GM12865 (cell line): Measurements from ENCODE around the gene HOXC10.

Experiments used
- DNase-seq: peaks from one replicate; pipeline ENCODE4 v3.0.0; 2010; ENCODE audit warnings: low read depth
- H3K4me3 ChIP-seq: 2 replicates; pipeline ENCODE4 v1.5.1; 2011; ENCODE audit warnings: mild to moderate bottlenecking, low read depth, low read length, control low read depth
- TF ChIP-seq, protein P1 (sequence below): IDR thresholded peaks from 2 replicates; pipeline ENCODE4 v1.5.1; 2011; ENCODE audit warnings: low read length, control low read depth, low read depth, inconsistent platforms; ENCODE audit not compliant: insufficient read depth; ENCODE audit errors: missing control alignments

Gene HOXC10

DNA sequence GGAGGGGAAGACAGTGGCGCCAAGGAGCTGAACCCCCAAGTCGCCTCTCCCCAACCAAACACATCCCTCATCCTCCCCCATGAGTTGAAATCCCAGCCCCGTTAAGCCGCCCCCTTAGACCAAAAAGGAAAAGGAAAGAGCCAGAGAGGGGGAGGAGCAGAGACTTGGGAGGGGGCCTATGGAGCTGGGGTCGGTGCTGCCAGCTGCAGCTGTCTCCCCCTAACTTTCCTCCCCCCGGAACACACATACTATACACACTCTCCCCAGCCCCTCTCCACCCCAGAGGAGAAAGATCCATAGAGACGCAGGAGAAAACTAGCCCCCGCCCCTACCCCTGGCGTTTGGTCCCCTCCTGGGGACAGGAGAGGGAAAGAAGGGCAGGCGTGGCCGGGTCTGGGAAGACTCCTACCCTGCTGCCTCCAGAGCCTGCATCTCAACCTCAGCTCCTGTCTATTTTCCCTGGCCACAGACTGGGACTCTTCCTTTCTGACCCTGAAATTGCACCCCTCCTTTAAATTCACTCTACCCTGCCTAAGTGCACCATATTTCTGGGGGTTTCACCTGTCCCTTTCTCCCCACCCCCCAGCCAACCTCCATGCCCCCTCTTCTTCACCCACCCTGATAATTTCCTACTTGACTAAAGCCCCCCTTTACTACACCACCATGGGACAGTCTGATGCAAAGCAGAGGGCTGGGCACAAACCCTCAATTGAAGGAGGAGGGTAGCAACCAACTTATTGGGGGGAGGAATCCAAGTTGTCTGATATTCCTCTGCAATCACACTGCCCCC is 13.4 kb downstream of the HOXC10 start:
- no peak overlapping the region for H3K4me3 ChIP-seq
- DNase-seq: no peak
- TF ChIP-seq, protein P1, sequence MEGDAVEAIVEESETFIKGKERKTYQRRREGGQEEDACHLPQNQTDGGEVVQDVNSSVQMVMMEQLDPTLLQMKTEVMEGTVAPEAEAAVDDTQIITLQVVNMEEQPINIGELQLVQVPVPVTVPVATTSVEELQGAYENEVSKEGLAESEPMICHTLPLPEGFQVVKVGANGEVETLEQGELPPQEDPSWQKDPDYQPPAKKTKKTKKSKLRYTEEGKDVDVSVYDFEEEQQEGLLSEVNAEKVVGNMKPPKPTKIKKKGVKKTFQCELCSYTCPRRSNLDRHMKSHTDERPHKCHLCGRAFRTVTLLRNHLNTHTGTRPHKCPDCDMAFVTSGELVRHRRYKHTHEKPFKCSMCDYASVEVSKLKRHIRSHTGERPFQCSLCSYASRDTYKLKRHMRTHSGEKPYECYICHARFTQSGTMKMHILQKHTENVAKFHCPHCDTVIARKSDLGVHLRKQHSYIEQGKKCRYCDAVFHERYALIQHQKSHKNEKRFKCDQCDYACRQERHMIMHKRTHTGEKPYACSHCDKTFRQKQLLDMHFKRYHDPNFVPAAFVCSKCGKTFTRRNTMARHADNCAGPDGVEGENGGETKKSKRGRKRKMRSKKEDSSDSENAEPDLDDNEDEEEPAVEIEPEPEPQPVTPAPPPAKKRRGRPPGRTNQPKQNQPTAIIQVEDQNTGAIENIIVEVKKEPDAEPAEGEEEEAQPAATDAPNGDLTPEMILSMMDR: no peak

DNA sequence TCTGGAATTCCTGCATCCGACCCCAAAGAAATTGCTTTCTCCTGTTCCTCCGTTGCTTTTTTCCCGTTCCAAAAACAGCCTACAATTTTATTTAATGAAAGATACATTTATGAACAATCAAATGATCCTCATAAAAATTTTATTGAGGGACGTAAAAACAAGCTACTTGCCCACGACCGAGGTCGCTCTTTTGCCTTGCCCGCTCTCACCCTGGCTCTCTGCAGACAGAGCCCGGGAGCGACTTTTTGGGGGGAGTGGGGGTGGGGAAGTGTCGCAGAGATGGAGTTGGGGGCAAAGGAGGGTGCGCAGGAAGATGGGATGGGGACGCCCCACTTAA is 13.9 kb downstream of the HOXC10 start:
- no peak for DNase-seq
- no peak overlapping the region for H3K4me3 ChIP-seq
- TF ChIP-seq, protein P1: no peak

DNA sequence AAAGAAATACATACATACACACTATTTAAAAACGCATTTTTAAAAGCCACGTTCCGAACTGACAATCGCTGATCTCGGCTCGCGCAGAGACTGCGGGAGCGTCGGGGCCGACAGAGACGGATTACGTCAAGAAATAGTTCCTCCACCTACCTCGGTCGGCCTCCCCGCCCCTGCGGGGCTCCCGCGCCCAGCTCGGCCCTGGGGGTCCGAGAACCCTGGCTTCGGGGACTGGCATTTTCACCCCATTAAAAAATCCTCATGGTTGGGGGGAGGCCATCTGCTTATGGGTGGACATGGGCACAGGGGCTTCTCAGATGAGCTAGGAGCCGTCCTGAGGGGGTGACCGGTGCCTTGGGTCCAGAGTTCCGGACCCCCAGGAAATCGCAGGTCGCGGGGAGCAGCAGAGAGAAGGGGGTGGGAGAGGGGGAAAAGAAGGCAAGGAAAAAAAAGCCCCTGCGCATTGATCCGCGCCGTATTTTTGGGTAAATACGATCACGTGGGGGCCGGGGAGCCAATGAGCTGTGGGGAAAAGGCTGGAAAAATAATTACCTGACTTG is 14.7 kb downstream of the HOXC10 start:
- TF ChIP-seq, protein P1: no peak
- no peak overlapping the region for H3K4me3 ChIP-seq
- DNase-seq: no peak

DNA sequence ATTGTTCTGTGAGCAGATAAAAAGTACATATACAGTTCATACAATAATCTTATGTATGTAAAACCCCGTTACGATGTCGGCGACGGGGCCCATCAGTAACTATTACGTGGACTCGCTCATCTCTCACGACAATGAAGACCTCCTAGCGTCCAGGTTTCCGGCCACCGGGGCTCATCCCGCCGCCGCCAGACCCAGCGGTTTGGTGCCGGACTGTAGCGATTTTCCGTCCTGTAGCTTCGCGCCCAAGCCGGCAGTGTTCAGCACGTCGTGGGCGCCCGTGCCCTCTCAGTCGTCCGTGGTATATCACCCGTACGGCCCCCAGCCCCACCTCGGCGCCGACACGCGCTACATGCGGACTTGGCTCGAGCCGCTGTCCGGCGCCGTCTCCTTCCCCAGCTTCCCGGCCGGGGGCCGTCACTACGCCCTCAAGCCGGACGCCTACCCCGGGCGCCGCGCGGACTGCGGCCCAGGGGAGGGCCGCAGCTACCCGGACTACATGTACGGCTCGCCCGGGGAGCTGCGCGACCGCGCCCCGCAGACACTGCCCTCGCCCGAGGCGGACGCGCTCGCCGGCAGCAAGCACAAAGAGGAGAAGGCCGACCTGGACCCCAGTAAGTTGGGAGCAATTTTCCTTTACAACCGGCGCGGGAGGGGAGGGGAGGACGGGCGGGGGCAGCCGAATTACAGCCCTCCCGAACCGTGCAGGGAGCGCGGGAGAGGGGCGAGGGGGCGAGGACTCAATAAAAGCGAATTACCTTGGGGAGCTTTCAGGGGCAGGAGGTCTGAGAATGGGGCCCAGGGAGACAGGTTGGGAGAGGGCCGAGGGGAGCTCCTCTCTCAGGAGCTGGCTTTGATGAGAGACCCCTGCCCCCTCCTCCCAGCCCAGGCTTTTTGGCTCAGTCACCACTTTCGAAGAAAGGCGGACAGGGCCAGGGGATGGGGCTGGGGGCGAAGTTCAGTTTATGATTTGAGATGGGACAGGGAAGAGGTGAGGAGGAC is 15.5 kb downstream of the HOXC10 start, which contains the start of gene HOXC9:
Gene HOXC9, plus strand, starts transcription at position 46 of the 999 bp plus-strand sequence. Its CDS starts 28 bp downstream, at position 74.
- TF ChIP-seq, protein P1: no peak
- H3K4me3 ChIP-seq: no peak within 1 kb of the TSS
- DNase-seq: no peak

DNA sequence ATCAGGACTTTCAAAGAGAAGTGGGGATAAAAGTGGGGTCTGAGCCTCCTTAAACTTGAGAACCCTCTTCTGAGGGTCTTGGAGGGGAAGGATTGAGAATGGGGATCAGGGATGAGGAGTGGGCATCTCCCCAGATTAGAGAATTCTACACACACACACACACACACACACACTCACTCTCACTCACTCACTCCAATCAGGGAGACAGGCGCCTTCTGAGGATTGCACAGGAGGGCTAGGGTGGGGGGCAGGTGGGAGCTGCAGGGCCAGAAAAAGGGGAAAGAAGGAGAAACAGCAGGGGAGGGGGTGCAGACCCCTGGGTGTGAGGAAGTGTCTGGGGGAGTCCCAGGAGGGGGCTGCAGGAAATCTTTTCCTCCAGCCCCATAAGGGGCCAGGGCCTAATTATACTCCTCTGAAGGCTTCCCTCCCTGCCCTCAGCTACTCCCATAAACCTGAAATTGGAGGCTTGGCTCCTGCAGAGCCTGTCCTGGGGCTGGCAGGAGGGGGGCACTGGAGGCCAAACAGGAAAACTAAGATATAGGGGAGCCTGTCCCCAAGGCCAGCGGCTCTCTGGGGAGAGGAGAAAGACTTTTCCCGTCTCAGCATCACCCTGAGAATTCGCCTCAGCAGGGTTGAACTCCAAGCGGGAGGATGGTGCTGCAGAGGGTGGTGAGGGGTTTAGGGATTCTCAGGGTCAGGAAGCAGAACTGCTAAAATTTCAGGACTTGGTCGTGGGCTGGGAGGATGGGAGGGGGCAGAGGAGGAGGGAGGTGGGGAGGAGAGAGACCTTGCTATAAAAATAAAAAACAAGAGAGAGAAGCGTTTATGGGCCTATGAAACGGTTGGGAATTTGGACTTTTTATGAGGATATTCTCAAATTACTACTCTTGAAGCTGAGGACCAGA is 16.6 kb downstream of the HOXC10 start:
- DNase-seq: no peak
- no peak overlapping the region for H3K4me3 ChIP-seq
- TF ChIP-seq, protein P1: no peak
